CD4-positive, alpha-beta T cell treated with Interferon gamma for 1 hour (primary cell): ENCODE measurements around the gene KLHDC10.
"Not testable (repeated sequence)": the region's sequence is repeated elsewhere in the genome, so short reads cannot be mapped to it uniquely, and the experiment has no call there.

Experiments
- DNase-seq: peaks from one replicate; pipeline ENCODE4 v3.0.0-alpha.2; 2020

The KLHDC10 gene

DNA sequence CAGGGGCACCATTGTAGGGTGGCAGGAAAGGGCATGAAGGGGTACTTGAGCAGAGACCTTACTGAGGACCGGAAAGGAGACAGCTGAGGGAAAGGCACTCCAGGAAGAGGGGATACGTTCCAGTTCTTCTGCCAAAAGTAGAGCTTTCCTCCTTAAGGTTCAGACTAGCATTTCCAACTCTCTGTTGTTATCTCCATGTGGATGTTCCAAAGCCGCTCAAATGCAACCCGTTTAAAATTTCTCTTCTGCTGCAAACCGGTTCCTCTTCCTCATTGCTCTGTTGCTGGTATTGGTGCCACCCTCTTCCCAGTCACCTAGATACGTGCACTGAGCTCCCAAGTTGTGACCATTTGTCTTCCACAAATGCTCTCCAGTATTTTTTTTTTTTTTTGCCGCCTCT is 87.4 kb downstream of the KLHDC10 start:
- DNase-seq: no peak

DNA sequence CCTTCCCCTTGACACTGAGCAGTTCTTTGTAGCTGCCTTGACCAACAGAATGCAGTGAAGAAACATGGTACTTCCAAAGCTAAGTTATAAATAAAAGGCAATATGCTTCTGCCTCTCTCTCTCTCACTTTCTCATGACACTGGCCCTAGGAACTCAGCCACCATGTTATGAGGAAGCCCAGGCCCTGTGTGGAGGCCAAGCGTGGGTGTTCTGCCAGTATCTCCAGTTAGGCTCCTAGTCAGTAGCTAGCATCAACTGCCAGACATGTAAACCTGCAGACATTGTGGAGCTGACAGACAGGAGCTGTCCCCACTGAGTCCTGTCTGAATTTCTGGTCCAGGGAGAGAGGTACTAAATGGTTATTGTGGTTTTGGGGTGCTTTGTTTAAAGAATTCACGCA is 89.7 kb downstream of the KLHDC10 start:
- DNase-seq: no peak

DNA sequence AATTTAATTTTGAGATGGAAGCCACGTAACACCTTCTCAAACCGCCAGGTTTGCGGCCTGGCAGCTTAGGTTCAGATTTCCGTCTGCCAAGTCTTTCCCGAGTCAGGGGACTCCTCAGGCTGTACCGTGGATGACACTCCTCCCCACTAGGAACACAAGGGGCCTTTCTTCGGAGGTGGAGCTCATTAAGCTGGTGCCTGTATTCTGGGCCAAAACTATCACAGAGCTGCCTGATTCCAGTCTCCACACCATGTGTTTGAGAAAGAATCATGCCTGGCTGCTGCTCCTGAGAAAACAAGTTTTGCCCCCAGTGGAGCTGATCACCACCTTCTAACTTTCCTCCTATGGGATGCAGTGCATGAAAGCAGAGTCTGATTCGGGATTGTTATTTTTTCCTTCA is 90.1 kb downstream of the KLHDC10 start:
- no peak for DNase-seq

DNA sequence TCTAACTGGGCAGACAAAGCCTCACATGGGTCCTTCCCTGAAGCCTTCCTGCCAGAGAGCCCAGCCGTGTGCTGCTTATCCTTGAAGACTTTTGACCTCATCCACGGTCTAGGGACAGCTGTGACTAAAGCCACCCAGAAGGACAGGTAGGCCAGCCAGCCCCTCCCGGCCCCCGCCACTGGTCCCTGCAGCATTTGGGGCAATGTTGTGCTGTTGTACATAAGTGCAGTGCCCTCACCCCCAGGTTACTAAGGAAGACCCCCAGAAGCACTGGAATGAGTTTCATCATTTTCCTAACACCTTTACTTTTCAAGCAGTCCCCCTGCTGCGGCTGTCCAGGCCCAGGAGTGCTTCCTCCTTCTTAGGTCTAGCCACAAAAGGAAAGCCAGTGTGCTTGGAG is 91.9 kb downstream of the KLHDC10 start:
- DNase-seq: no peak

DNA sequence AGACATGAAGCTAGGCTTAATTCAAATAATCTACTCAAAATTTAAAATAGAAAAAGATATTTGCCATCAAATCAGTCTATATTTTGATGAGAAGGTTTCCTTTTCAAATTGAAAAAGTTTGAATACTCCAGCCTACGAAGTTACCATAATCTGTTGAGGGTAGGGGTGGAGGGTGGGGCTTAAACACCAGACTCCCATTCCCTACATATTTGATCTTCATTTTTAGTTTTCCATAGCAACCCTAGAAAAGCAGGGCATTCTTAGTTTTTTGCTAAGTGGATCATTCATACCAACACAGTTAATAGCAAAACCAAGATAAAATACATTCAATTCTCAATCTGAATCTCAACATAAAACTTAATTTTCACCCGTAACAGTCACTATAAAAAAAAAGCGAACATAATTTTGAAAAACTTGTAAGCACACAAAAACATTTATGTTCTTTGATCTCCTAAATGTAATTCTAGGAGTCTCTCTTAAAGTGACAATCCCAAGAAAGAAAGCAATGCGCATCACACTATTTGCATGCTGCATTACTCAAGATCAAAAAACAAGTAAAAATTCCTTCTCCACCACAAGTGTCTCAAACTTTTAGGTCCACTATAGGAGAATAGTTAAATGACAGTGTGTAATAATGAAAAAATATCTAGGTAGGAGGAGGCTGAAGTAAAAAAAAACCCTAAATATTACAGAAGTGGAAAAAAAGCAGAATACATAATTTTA is 104.1 kb downstream of the KLHDC10 start:
- DNase-seq: no peak

DNA sequence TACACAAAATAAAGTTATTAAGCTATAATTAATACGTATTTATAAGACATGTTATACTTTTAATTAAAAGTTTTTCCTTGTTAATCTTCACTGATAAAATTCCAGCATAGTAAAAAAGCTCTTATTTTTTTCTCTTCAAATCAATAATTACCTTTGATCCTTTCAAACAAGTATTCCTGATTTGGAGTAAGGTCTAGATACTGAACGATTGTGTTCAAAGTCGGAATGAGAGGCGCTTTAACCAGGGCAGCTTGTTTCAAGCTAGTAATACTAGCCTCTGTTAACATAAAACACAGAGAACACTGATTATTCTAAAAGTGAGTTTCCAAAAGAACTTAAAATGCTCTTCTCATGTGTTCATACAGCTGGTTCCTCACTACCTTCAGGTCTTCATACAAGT is 107.9 kb downstream of the KLHDC10 start:
- no peak for DNase-seq

DNA sequence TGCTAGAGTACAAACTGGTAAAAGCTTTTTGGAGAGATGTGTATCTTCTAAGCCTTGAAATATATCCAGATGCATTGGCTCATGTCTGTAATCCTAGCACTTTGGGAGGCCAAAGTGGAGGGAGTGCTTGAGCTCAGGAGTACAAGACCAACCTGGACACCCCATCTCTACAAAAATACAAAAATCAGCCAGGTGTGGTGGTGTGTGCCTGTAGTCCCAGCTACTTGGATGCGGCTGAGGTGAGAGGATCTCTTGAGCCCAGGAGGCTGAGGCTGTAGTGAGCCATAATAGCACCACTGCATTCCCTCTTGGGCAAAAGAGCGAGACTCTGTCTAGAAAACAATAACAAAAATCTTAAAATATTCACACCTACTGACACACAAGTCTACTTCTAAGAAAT is 109.3 kb downstream of the KLHDC10 start:
- DNase-seq: no peak

DNA sequence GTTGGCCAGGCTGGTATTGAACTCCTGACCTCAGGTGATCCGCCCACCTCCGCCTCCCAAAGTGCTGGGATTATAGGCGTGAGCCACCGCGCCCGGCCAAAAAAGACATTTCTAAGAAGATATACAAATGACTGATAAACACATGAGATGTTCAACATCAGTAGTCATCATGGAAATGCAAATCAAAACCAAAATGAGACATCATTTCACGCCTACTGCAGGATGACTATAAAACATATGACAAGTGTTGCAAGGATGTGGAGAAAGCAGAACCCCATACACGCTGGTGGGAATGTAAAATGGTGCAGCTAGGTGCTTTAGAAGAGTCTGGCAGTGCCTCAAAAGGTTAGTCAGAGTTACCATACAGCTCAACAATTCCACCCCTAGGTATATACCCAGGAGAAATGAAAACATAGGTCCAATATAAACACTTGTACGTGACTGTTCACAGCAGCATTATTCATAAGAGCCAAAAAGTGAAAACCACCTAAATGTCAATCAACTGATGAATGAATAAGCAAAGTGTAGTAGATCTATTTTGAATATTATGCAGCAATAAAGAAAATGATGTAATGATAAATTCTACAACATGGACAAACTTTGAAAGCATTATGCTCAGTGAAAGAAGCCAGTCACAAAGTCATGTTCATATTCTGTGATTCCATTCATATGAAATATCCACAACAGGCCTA is 110.4 kb downstream of the KLHDC10 start:
- no peak for DNase-seq

DNA sequence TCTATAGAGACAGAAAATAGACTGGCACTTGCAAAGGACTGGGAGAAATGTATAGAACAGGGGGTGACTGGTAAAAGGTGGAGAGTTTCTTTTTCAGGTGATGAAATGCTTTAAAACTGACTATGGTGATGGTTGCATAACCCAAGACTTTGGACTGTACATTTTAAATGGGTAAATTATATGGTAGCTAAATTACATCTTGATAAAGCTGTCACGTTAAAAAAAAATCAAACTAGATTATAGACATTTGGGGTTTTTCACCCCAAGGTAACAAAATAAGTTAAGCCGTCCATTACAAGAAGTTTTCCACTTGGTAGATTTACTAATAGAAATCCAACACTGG is 110.9 kb downstream of the KLHDC10 start:
- DNase-seq: no peak

DNA sequence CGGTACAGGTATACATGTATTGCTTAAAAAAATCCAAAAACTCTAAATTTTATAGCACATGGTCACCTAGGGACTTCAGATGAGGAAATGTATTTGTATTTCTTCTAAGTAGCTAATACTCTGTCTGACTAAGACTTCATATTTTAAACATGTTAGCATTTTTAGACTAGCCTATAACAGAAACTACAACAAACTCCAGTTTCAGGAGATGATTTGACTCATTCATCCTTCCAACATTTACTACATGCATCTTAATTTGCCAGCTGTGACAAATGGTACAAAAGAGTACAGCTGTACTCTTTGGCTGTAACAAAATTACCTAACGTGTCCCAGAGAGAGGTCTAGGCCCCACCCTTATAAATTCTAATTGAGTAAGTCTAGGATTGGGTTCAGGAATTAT is 112.7 kb downstream of the KLHDC10 start:
- no peak for DNase-seq

DNA sequence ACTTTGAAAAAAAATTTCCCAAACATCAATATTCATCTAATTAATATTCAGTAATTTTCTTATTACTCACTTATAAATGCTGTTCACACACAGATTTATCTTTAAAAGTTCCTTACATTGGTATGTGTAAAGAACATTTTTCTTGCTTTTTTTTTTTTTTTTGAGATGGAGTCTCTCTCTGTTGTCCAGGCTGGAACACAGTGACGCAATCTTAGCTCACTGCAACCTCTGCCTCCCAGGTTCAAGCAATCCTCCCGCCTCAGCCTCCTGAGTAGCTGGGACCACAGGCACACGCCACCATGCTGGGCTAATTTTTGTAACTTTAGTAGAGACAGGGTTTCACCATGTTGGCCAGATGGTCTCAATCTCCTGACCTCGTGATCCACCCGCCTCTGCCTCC is 114.0 kb downstream of the KLHDC10 start:
- DNase-seq: not testable (repeated sequence)
